Stimulated activated CD4-positive, alpha-beta T cell treated with anti-CD3 and anti-CD28 coated beads, Interleukin-4, amount 100 ng/mL, for 48 hours (primary cell): ENCODE measurements around the gene GNAL.

ENCODE experiments used
- DNase-seq, 2 donors: peaks; one replicate each; pipeline ENCODE4 v3.0.0-alpha.2; 2020; ENCODE audit warnings: low read depth in 2 of 2

Gene GNAL

GRCh38 chr18:11808001-11808855, 119.2 kb downstream of the GNAL start:
- DNase-seq: no peak

- no peak for DNase-seq
Measured at GRCh38 chr18:11809895-11810294, 120.8 kb downstream of the GNAL start.

- DNase-seq: no peak
Measured at GRCh38 chr18:11810379-11810778, 121.3 kb downstream of the GNAL start.

GRCh38 chr18:11811009-11811408, 121.9 kb downstream of the GNAL start:
- DNase-seq: no peak

GRCh38 chr18:11817229-11817628, 128.2 kb downstream of the GNAL start:
- no peak for DNase-seq

- DNase-seq: no peak
Measured at GRCh38 chr18:11818486-11819203, 129.6 kb downstream of the GNAL start.

GRCh38 chr18:11819938-11820337, 130.9 kb downstream of the GNAL start:
- no peak for DNase-seq

GRCh38 chr18:11820697-11821096, 131.6 kb downstream of the GNAL start:
- DNase-seq: no peak

GRCh38 chr18:11821208-11821607, 132.1 kb downstream of the GNAL start:
- no peak for DNase-seq

- DNase-seq: no peak
Measured at GRCh38 chr18:11821643-11822237, 132.7 kb downstream of the GNAL start.

GRCh38 chr18:11823545-11823944, 134.5 kb downstream of the GNAL start:
- no peak for DNase-seq

- DNase-seq: no peak
Measured at GRCh38 chr18:11826836-11827235, 137.8 kb downstream of the GNAL start.

- DNase-seq: no peak
Measured at GRCh38 chr18:11828786-11829432, 139.8 kb downstream of the GNAL start.

- no peak for DNase-seq
Measured at GRCh38 chr18:11830585-11830984, 141.5 kb downstream of the GNAL start.

GRCh38 chr18:11831921-11832320, 142.9 kb downstream of the GNAL start:
- DNase-seq: no peak

- no peak for DNase-seq
Measured at GRCh38 chr18:11834772-11835171, 145.7 kb downstream of the GNAL start.

- no peak for DNase-seq
Measured at GRCh38 chr18:11839556-11839955, 150.5 kb downstream of the GNAL start.

GRCh38 chr18:11840493-11840892, 151.4 kb downstream of the GNAL start:
- no peak for DNase-seq

GRCh38 chr18:11842562-11842961, 153.5 kb downstream of the GNAL start:
- no peak for DNase-seq

GRCh38 chr18:11844436-11844835, 155.4 kb downstream of the GNAL start:
- DNase-seq: no peak

GRCh38 chr18:11845654-11846053, 156.6 kb downstream of the GNAL start:
- no peak for DNase-seq

- no peak for DNase-seq
Measured at GRCh38 chr18:11847811-11848210, 158.7 kb downstream of the GNAL start.
